ENCODE measurements around the gene HSPE1. TPM values are rescaled to one million over a fixed set of nuclear protein-coding genes. Genes with fewer than 3 reads are reported as not detected.

The HSPE1 gene
- total RNA-seq, 1 experiment from 2014 or later, result 454 TPM

DNA sequence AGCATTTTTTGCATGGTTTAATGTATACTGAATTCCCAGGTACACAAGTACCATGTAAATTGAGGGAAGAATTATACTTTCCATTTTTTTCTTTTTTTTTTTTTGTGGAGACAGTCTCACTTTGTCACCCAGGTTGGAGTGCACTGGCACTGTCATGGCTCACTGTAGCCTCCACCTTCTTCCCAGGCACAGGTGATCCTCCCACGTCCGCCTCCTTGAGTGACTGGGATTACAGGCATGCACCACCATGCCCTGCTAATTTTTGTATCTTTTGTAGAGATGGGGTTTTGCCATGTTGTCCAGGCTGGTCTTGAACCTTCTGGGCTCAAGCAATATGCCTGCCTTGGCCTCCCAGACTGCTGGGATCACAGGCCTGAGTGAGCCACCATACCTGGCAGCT lies 3.8 kb downstream of the HSPE1 start:
- H3K27me3 Mint-ChIP-seq (ENCODE audit: unreplicated experiment), result no peaks in the 10 kb centered on the region
- intact Hi-C loops (cut with micrococcal nuclease; ENCODE audit: unreplicated experiment), result no loop called here
- H3K36me3 Mint-ChIP-seq (ENCODE audit: insufficient read depth, unreplicated experiment), result peaks cover 67% of the 10 kb centered on the region

DNA sequence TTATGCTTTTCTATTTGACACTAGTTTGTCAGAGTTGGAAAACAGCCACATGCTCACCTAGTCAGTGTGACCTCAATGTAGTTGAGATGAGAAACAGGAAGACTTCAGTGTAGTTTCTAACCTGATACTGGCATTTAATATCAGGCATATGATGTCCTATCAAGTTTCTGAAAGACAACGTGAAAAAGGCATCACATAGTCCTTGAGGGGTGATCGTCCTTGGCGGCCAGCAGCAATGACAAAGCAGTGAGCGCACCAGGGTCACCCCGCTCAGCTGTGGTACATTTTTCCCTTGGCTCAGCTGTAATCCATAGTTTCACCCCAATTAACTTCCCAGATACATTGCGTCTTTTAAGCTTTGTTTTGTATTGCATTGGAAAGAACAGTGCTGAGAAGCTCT lies 4.3 kb downstream of the HSPE1 start:
- Mint-ChIP-seq H3K4me3 (ENCODE audit: low read depth, unreplicated experiment) (no peak overlapping the region), H3K36me3 (ENCODE audit: insufficient read depth, unreplicated experiment) (peaks cover 62% of the 10 kb centered on the region), H3K27ac (ENCODE audit: unreplicated experiment) (peak overlapping the region; percentile 56), H3K4me1 (ENCODE audit: low read depth, unreplicated experiment) (peaks cover 15% of the 10 kb centered on the region), H3K27me3 (ENCODE audit: unreplicated experiment) (no peaks in the 10 kb centered on the region), H3K9me3 (ENCODE audit: low read depth, unreplicated experiment) (no peaks in the 10 kb centered on the region)
- TF ChIP-seq, protein P1, sequence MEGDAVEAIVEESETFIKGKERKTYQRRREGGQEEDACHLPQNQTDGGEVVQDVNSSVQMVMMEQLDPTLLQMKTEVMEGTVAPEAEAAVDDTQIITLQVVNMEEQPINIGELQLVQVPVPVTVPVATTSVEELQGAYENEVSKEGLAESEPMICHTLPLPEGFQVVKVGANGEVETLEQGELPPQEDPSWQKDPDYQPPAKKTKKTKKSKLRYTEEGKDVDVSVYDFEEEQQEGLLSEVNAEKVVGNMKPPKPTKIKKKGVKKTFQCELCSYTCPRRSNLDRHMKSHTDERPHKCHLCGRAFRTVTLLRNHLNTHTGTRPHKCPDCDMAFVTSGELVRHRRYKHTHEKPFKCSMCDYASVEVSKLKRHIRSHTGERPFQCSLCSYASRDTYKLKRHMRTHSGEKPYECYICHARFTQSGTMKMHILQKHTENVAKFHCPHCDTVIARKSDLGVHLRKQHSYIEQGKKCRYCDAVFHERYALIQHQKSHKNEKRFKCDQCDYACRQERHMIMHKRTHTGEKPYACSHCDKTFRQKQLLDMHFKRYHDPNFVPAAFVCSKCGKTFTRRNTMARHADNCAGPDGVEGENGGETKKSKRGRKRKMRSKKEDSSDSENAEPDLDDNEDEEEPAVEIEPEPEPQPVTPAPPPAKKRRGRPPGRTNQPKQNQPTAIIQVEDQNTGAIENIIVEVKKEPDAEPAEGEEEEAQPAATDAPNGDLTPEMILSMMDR (IDR thresholded peaks at IDR 0.05; ENCODE audit: unreplicated experiment), result no peak
- CTCF ChIA-PET, result no interaction called here
- no peak for DNase-seq
- no TSS peak for BruUV-seq (replicated peaks)
- intact Hi-C loops (cut with micrococcal nuclease; ENCODE audit: unreplicated experiment), result no loop called here

More for the DNA sequence above, 3.8 kb downstream of the HSPE1 start:
- Mint-ChIP-seq H3K27ac (ENCODE audit: unreplicated experiment) (peak overlapping the region; percentile 56), H3K4me1 (ENCODE audit: low read depth, unreplicated experiment) (peaks cover 15% of the 10 kb centered on the region), H3K4me3 (ENCODE audit: low read depth, unreplicated experiment) (no peak overlapping the region), H3K9me3 (ENCODE audit: low read depth, unreplicated experiment) (no peaks in the 10 kb centered on the region)
- CTCF ChIA-PET, result no interaction called here
- no peak for DNase-seq
- TF ChIP-seq, protein P1 (IDR thresholded peaks at IDR 0.05; ENCODE audit: unreplicated experiment), result no peak
- no TSS peak for BruUV-seq (replicated peaks)

DNA sequence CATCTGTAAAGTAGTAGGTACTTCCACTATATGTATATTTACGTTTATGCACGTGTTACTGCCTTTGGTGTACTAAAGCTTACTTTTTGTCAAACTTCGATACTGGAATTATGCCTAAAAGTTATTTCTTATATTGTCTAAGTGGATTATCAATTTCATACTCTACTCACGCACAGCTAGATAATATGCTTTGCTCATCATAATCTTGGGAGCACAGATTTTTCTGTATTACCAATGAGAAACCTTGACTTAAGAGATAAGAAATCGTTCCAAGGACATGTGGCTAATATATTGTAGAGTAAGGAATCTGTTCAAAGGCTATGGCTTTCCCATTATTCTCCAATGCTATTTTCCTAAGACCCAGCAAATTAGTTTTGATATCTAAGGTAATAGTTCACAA lies 6.5 kb downstream of the HSPE1 start:
- Mint-ChIP-seq H3K27me3 (ENCODE audit: unreplicated experiment) (no peaks in the 10 kb centered on the region), H3K4me1 (ENCODE audit: low read depth, unreplicated experiment) (peaks cover 15% of the 10 kb centered on the region), H3K4me3 (ENCODE audit: low read depth, unreplicated experiment) (no peak overlapping the region), H3K36me3 (ENCODE audit: insufficient read depth, unreplicated experiment) (peaks cover 40% of the 10 kb centered on the region), H3K9me3 (ENCODE audit: low read depth, unreplicated experiment) (no peaks in the 10 kb centered on the region), H3K27ac (ENCODE audit: unreplicated experiment) (no peak overlapping the region)
- TF ChIP-seq, protein P1 (IDR thresholded peaks at IDR 0.05; ENCODE audit: unreplicated experiment), result no peak
- intact Hi-C loops (cut with micrococcal nuclease; ENCODE audit: unreplicated experiment), result no loop called here
- no TSS peak for BruUV-seq (replicated peaks)
- CTCF ChIA-PET, result interaction anchor here (0.6 to 0.7 kb wide), 2 partner anchors 10 to 75 kb away, joined by 3 to 4 read pairs; no protein-coding TSS in a partner anchor
- DNase-seq, result no peak

DNA sequence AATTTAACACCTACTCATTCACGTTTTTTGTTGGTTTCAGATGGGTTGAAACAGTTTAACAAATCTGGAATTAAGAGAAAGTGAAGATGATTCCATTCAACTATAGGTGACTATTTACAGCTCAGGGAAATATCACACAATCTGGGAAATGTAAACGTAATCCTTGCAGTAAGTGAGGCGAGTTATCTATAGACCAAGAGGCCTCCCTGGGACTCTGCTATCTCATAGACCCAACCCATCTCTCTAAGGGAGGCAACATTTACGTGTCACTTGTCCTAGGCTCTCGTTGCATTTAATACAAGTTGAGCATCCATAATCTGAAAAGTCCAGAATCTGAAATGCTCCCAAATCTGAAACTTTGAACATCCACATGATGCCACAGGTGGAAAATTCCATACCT lies 13.7 kb downstream of the HSPE1 start:
- Mint-ChIP-seq H3K27me3 (ENCODE audit: unreplicated experiment) (no peaks in the 10 kb centered on the region), H3K4me1 (ENCODE audit: low read depth, unreplicated experiment) (peaks cover 11% of the 10 kb centered on the region), H3K9me3 (ENCODE audit: low read depth, unreplicated experiment) (no peaks in the 10 kb centered on the region), H3K36me3 (ENCODE audit: insufficient read depth, unreplicated experiment) (peaks cover 25% of the 10 kb centered on the region), H3K4me3 (ENCODE audit: low read depth, unreplicated experiment) (no peak overlapping the region), H3K27ac (ENCODE audit: unreplicated experiment) (no peak overlapping the region)
- intact Hi-C loops (cut with micrococcal nuclease; ENCODE audit: unreplicated experiment), result loop anchor here (10.0 kb wide), 1 partner anchor 101 kb away; no protein-coding TSS in a partner anchor
- TF ChIP-seq, protein P1 (IDR thresholded peaks at IDR 0.05; ENCODE audit: unreplicated experiment), result no peak
- CTCF ChIA-PET, result no interaction called here
- BruUV-seq (replicated peaks), result no TSS peak
- no peak for DNase-seq

Data from Calu3 (cell line).